ENCODE measurements around the gene TMEM120A.

- TF ChIP-seq CTCF (IDR thresholded peaks at IDR 0.05 in 2 of 3, conservative IDR thresholded peaks at IDR 0.05 in 1 of 3; ENCODE audit: control insufficient read depth in 2 of 3, extremely low read depth in 1 of 3, insufficient read depth in 1 of 3, low read depth in 3 of 3, low read length in 3 of 3), result no peak
- TF ChIP-seq ZBTB33 (IDR thresholded peaks at IDR 0.05), result no peak
- TF ChIP-seq HDAC6 (IDR thresholded peaks at IDR 0.05; ENCODE audit: unreplicated experiment), result no peak
- TF ChIP-seq POLR2AphosphoS5 (IDR thresholded peaks at IDR 0.05; ENCODE audit: low read length), result no peak
- no peak for TF ChIP-seq EP300 (IDR thresholded peaks at IDR 0.05; ENCODE audit: borderline replicate concordance in 1 of 2, control insufficient read depth in 1 of 2, low read depth in 2 of 2, low read length in 2 of 2)
- no peak for TF ChIP-seq FOXM1 (IDR thresholded peaks at IDR 0.05; ENCODE audit: low read depth, low read length)
- no peak for TF ChIP-seq GABPA (IDR thresholded peaks at IDR 0.05; ENCODE audit: low read depth)
- no peak for TF ChIP-seq MXI1 (IDR thresholded peaks at IDR 0.05; ENCODE audit: low read depth, low read length)
- TF ChIP-seq CBX3 (IDR thresholded peaks at IDR 0.05; ENCODE audit: borderline replicate concordance, low read depth), result no peak
Measured at GRCh38 chr7:75955331-75955955, 39.0 kb downstream of the TMEM120A start.

Measured in GM12878 (cell line).